Thyroid gland (tissue), 4 donors: ENCODE data around the gene AMDHD2.

Experiments
- CTCF ChIP-seq, 6 experiments: fragments of 200-600 bp in 3 of 6; fragments of 450-650 bp in 3 of 6; sonication (generic) in 3 of 6; IDR thresholded peaks; one replicate each; pipeline ENCODE4 v1.5.1; 2016 to 2019; ENCODE audit warnings: antibody characterized with exemption in 6 of 6, mild to moderate bottlenecking in 2 of 6, inconsistent platforms in 1 of 6, moderate library complexity in 1 of 6
- POLR2A ChIP-seq, 2 donors: fragments of 450-650 bp; IDR thresholded peaks; one replicate each; pipeline ENCODE4 v1.6.1; 2017; ENCODE audit warnings: antibody characterized with exemption in 2 of 2, mild to moderate bottlenecking in 2 of 2, moderate library complexity in 1 of 2

- TF ChIP-seq CTCF (IDR thresholded peaks at IDR 0.05) (no peak), POLR2A (IDR thresholded peaks at IDR 0.05) (no peak)
Observed at GRCh38 chr16:2496223-2497115, 23.7 kb upstream of the AMDHD2 start.
